Spleen (tissue), 7 donors: ENCODE results near the gene BFSP1.

Experiments
- POLR2A ChIP-seq, 3 donors: fragments of 450-650 bp; IDR thresholded peaks; one replicate each; pipeline ENCODE4 v1.5.1; 2017; ENCODE audit warnings: antibody characterized with exemption in 3 of 3, mild to moderate bottlenecking in 1 of 3
- POLR2AphosphoS5 ChIP-seq, 3 donors: sonication (generic); formaldehyde crosslinking; IDR thresholded peaks; one replicate each; pipeline ENCODE4 v1.5.1; 2017; ENCODE audit warnings: antibody characterized with exemption in 3 of 3
- TF ChIP-seq, protein P1 (sequence below), 11 experiments: fragments of 200-600 bp in 7 of 11; fragments of 450-650 bp in 4 of 11; sonication (generic) in 4 of 11; IDR thresholded peaks in 8 of 11; conservative IDR thresholded peaks in 3 of 11; 1 replicate in 7 of 11; 2 replicates in 4 of 11; pipeline versions ENCODE4 v1.4.0 to v1.8.0; 2016 to 2021; ENCODE audit warnings: antibody characterized with exemption in 11 of 11, inconsistent platforms in 4 of 11, mild to moderate bottlenecking in 1 of 11
- donor health status: DM: no; HTN: no; CAD: no; lungs with moderate emphysema.
- donor health status: DM: no; HTN: no; CAD: no.
- donor health status: DM: no; HTN: no; CAD: no.

DNA sequence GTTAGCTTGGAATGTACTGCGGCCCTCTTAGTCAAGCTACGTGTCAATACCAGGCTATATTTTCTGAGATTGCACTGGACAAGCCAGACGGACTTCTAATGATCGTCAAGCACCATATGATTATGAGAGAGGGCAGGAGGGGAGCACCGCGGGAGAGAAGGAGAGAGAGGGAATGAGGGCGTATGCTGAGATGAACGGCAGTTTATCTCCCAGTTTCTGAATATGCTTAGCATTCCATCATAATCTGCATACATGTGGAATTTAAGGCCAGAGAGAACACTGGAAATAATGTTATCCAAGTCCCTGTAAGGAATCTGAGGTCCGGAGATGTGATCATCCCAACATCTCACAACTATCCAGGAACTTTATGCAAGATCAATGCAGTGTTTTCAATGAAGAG lies 60.2 kb downstream of the BFSP1 start:
- TF ChIP-seq POLR2A (IDR thresholded peaks at IDR 0.05), result no peak
- TF ChIP-seq, protein P1, sequence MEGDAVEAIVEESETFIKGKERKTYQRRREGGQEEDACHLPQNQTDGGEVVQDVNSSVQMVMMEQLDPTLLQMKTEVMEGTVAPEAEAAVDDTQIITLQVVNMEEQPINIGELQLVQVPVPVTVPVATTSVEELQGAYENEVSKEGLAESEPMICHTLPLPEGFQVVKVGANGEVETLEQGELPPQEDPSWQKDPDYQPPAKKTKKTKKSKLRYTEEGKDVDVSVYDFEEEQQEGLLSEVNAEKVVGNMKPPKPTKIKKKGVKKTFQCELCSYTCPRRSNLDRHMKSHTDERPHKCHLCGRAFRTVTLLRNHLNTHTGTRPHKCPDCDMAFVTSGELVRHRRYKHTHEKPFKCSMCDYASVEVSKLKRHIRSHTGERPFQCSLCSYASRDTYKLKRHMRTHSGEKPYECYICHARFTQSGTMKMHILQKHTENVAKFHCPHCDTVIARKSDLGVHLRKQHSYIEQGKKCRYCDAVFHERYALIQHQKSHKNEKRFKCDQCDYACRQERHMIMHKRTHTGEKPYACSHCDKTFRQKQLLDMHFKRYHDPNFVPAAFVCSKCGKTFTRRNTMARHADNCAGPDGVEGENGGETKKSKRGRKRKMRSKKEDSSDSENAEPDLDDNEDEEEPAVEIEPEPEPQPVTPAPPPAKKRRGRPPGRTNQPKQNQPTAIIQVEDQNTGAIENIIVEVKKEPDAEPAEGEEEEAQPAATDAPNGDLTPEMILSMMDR (IDR thresholded peaks at IDR 0.05 in 8 of 11, conservative IDR thresholded peaks at IDR 0.05 in 3 of 11), result no peak
- TF ChIP-seq POLR2AphosphoS5 (IDR thresholded peaks at IDR 0.05), result no peak
